SK-N-SH treated with all-trans-retinoic acid at 6 μM for 48 hours (cell line): Measurements from ENCODE around the gene KCTD1.

Experiments used
- ATAC-seq: fragments of 200-7000 bp; cut with Tn5 transposase; 3 replicates; pipeline ENCODE4 v1.9.1; 2020; ENCODE audit warnings: mild to moderate bottlenecking, moderate library complexity
- ARNTL ChIP-seq: fragments of 450-650 bp; formaldehyde crosslinking; IDR thresholded peaks from 2 replicates; pipeline ENCODE4 v1.5.0; 2020; ENCODE audit warnings: low read depth, mild to moderate bottlenecking, moderate library complexity, borderline replicate concordance
- ESRRG ChIP-seq: fragments of 250-450 bp; sonication (Bioruptor Pico); IDR thresholded peaks from 2 replicates; pipeline ENCODE4 v1.6.1; 2021; ENCODE audit warnings: mild to moderate bottlenecking
- GLIS3 ChIP-seq: fragments of 250-450 bp; sonication (Bioruptor Pico); IDR thresholded peaks from 2 replicates; pipeline ENCODE4 v1.5.0; 2020; ENCODE audit warnings: mild to moderate bottlenecking, moderate library complexity
- ISL1 ChIP-seq: fragments of 250-450 bp; sonication (Bioruptor Pico); IDR thresholded peaks from 2 replicates; pipeline ENCODE4 v2.1.2; 2022; ENCODE audit warnings: mild to moderate bottlenecking, moderate library complexity
- PPARA ChIP-seq: fragments of 250-450 bp; sonication (Bioruptor Pico); IDR thresholded peaks from 2 replicates; pipeline ENCODE4 v1.5.0; 2020; ENCODE audit warnings: mild to moderate bottlenecking, borderline replicate concordance
- RARB ChIP-seq: fragments of 250-450 bp; sonication (Bioruptor Pico); IDR thresholded peaks from 2 replicates; pipeline ENCODE4 v1.8.0; 2021; ENCODE audit warnings: mild to moderate bottlenecking, moderate library complexity
- TOX ChIP-seq: fragments of 250-450 bp; sonication (Bioruptor Pico); IDR thresholded peaks from 2 replicates; pipeline ENCODE4 v1.8.0; 2021; ENCODE audit warnings: mild to moderate bottlenecking, moderate library complexity, borderline replicate concordance
- ZC3H10 ChIP-seq: fragments of 250-450 bp; sonication (Bioruptor Pico); IDR thresholded peaks from 2 replicates; pipeline ENCODE4 v1.5.1; 2021; ENCODE audit warnings: mild to moderate bottlenecking, moderate library complexity
- ZFP30 ChIP-seq: fragments of 450-650 bp; formaldehyde crosslinking; IDR thresholded peaks from 2 replicates; pipeline ENCODE4 v1.5.0; 2022; ENCODE audit warnings: mild to moderate bottlenecking, moderate library complexity
- ZNF565 ChIP-seq: fragments of 450-650 bp; formaldehyde crosslinking; conservative IDR thresholded peaks from 2 replicates; pipeline ENCODE4 v1.5.0; 2020; ENCODE audit warnings: low read depth, mild to moderate bottlenecking, moderate library complexity
- ZNF70 ChIP-seq: fragments of 450-650 bp; formaldehyde crosslinking; IDR thresholded peaks from 2 replicates; pipeline ENCODE4 v1.5.0; 2020; ENCODE audit warnings: mild to moderate bottlenecking, moderate library complexity
- ZNF8 ChIP-seq: fragments of 450-650 bp; formaldehyde crosslinking; IDR thresholded peaks from 2 replicates; pipeline ENCODE4 v1.5.0; 2020; ENCODE audit warnings: mild to moderate bottlenecking, moderate library complexity
- TF ChIP-seq, protein P1 (sequence below): fragments of 250-450 bp; sonication (Bioruptor Pico); IDR thresholded peaks from 2 replicates; pipeline ENCODE4 v1.8.0; 2020; ENCODE audit warnings: mild to moderate bottlenecking, moderate library complexity, borderline replicate concordance
- TF ChIP-seq, protein P2 (sequence below): fragments of 250-450 bp; sonication (Bioruptor Pico); IDR thresholded peaks from 2 replicates; pipeline ENCODE4 v1.8.0; 2021; ENCODE audit warnings: low read depth, mild to moderate bottlenecking, moderate library complexity, borderline replicate concordance
- TF ChIP-seq, protein P3 (sequence below): fragments of 250-450 bp; sonication (Bioruptor Pico); IDR thresholded peaks from 2 replicates; pipeline ENCODE4 v1.5.0; 2020; ENCODE audit warnings: mild to moderate bottlenecking, moderate library complexity
- TF ChIP-seq, protein P4 (sequence below): fragments of 250-450 bp; sonication (Bioruptor Pico); IDR thresholded peaks from 2 replicates; pipeline ENCODE4 v1.5.1; 2020; ENCODE audit warnings: low read depth, mild to moderate bottlenecking, moderate library complexity
- TF ChIP-seq, protein P5 (sequence below): fragments of 250-450 bp; sonication (Bioruptor Pico); IDR thresholded peaks from 2 replicates; pipeline ENCODE4 v1.5.1; 2021; ENCODE audit warnings: mild to moderate bottlenecking, moderate library complexity

The KCTD1 gene

DNA sequence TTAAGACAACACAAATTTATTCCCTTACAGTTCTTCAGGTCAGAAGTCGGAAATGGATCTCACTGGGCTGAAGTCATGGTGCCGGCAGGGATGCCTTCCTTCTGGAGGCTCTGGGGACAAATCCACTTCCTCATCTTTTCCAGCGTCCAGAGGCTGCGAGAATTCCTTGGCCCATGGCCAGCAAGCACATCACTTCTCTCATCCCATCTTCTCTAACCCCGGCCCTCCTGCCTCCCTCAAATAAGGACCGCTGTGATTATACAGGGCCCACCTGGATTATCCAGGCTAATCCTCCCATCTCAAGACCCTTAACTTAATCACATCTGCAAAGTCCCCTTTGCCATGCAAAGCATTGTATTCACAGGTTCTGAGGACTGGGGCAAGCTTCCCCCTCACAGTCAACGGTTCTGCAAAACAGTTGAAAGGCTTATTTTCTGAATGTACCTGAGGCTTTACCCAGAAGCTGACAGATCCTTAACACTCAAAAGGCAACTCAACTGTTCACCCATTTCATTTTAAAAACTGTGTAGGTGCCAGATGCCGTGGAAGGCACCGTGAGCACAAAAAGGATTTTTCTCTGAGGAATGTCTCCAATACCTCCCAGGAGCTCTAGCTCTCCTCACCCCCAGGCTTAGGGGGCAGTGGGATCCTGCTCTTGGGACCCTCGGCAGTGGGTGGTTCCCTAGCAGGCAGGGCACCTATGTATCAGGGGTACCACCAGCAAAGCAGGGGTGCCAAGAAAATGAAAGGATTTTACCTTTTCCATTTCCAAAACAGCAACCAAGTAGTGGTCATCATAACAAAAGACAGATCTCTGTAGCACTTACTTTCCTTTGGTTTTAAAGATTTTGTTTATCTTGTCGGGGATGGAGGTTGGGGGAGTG lies 84.0 kb downstream of the KCTD1 start:
- TF ChIP-seq, protein P1, sequence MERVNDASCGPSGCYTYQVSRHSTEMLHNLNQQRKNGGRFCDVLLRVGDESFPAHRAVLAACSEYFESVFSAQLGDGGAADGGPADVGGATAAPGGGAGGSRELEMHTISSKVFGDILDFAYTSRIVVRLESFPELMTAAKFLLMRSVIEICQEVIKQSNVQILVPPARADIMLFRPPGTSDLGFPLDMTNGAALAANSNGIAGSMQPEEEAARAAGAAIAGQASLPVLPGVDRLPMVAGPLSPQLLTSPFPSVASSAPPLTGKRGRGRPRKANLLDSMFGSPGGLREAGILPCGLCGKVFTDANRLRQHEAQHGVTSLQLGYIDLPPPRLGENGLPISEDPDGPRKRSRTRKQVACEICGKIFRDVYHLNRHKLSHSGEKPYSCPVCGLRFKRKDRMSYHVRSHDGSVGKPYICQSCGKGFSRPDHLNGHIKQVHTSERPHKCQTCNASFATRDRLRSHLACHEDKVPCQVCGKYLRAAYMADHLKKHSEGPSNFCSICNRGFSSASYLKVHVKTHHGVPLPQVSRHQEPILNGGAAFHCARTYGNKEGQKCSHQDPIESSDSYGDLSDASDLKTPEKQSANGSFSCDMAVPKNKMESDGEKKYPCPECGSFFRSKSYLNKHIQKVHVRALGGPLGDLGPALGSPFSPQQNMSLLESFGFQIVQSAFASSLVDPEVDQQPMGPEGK (CRISPR knock-in tag) = no peak
- TF ChIP-seq ZNF8 = no peak
- TF ChIP-seq, protein P2, sequence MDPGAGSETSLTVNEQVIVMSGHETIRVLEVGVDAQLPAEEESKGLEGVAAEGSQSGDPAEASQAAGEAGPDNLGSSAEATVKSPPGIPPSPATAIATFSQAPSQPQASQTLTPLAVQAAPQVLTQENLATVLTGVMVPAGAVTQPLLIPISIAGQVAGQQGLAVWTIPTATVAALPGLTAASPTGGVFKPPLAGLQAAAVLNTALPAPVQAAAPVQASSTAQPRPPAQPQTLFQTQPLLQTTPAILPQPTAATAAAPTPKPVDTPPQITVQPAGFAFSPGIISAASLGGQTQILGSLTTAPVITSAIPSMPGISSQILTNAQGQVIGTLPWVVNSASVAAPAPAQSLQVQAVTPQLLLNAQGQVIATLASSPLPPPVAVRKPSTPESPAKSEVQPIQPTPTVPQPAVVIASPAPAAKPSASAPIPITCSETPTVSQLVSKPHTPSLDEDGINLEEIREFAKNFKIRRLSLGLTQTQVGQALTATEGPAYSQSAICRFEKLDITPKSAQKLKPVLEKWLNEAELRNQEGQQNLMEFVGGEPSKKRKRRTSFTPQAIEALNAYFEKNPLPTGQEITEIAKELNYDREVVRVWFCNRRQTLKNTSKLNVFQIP (CRISPR knock-in tag) = no peak
- ATAC-seq = no peak

DNA sequence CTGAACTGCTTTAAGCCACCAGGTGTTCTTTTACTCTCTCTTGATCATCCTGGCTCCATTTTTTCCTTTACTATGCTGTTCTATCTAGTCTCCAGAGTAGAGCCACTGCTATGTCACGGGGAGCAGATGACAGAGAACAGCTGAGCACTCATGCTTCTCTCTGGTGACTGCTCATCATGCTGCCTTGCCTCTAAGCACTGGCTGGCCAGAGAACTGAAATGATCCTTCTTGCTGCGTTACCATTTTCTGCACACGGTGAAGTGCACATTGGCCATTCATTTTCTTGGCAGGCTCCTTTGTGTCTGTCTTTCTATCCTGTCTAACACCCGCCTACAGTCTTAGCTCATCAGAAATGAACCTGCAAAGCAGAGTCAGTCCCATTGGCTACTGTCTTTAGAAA lies 86.0 kb downstream of the KCTD1 start:
- no peak for ATAC-seq
- TF ChIP-seq ARNTL = no peak
- TF ChIP-seq, protein P3, sequence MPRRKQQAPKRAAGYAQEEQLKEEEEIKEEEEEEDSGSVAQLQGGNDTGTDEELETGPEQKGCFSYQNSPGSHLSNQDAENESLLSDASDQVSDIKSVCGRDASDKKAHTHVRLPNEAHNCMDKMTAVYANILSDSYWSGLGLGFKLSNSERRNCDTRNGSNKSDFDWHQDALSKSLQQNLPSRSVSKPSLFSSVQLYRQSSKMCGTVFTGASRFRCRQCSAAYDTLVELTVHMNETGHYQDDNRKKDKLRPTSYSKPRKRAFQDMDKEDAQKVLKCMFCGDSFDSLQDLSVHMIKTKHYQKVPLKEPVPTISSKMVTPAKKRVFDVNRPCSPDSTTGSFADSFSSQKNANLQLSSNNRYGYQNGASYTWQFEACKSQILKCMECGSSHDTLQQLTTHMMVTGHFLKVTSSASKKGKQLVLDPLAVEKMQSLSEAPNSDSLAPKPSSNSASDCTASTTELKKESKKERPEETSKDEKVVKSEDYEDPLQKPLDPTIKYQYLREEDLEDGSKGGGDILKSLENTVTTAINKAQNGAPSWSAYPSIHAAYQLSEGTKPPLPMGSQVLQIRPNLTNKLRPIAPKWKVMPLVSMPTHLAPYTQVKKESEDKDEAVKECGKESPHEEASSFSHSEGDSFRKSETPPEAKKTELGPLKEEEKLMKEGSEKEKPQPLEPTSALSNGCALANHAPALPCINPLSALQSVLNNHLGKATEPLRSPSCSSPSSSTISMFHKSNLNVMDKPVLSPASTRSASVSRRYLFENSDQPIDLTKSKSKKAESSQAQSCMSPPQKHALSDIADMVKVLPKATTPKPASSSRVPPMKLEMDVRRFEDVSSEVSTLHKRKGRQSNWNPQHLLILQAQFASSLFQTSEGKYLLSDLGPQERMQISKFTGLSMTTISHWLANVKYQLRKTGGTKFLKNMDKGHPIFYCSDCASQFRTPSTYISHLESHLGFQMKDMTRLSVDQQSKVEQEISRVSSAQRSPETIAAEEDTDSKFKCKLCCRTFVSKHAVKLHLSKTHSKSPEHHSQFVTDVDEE (CRISPR knock-in tag) = no peak
- TF ChIP-seq TOX (CRISPR knock-in tag) = no peak
- TF ChIP-seq GLIS3 (CRISPR knock-in tag) = no peak

DNA sequence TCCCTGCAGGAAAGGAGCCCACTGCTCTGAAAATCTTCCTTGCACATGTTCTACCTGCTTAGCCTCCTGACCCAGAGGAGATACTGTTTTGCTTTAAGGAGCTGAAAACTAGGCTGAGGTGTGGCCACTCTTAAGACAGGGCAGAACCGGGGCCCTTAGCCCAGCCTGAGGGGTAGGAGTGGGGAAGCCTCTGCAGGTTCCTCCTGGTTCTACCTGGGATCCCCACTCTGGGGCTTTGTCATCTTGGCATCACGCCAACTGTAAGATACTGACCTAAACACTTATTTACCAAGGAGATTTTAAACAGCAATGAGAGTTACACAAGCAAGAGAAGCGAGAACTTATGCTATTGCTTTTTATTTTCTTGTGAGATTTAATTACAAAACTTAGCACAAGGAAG lies 86.9 kb downstream of the KCTD1 start:
- no peak; the same call in 1 of the 3 replicates for ATAC-seq
- TF ChIP-seq, protein P4, sequence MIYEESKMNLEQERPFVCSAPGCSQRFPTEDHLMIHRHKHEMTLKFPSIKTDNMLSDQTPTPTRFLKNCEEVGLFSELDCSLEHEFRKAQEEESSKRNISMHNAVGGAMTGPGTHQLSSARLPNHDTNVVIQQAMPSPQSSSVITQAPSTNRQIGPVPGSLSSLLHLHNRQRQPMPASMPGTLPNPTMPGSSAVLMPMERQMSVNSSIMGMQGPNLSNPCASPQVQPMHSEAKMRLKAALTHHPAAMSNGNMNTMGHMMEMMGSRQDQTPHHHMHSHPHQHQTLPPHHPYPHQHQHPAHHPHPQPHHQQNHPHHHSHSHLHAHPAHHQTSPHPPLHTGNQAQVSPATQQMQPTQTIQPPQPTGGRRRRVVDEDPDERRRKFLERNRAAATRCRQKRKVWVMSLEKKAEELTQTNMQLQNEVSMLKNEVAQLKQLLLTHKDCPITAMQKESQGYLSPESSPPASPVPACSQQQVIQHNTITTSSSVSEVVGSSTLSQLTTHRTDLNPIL (CRISPR knock-in tag) = no peak
- TF ChIP-seq, protein P2 (CRISPR knock-in tag) = no peak
- TF ChIP-seq, protein P1 (CRISPR knock-in tag) = no peak
- TF ChIP-seq ARNTL (no peak), ZC3H10 (CRISPR knock-in tag) (no peak), ZNF565 (no peak), ISL1 (CRISPR knock-in tag) (no peak), ZFP30 (no peak)

DNA sequence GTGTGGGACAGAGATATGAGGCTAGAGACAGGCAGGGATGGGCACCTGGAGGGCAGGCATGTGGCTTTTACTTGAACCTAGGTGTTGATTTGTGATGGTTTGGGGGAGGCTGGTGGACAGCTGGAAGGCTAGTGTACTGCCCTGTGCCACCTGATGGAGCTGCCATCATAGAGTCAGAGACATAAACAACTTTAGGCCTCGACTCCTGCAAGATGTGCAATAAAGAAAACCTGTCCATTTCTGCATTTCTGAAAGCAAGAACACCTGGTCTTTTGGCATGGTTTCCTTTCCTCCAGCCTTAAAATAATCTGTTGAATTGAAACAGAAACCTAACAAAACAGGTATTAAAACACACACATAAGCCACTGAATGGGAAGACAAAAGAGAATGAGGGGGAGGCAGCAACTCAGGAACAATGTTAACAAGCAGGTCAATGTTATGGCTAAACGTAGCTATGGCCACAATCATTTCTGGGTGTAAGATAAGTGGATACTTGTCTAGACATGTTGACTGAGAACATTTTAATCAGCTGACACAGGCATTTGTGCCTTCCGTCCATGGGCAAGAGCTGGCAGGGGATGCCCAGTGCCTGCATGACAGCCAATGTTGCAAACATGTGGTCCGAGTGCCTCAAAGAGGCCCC lies 87.8 kb downstream of the KCTD1 start:
- ATAC-seq = no peak; the same call in 1 of the 3 replicates
- no peak for TF ChIP-seq PPARA
- no peak for TF ChIP-seq ZNF565
- TF ChIP-seq, protein P5, sequence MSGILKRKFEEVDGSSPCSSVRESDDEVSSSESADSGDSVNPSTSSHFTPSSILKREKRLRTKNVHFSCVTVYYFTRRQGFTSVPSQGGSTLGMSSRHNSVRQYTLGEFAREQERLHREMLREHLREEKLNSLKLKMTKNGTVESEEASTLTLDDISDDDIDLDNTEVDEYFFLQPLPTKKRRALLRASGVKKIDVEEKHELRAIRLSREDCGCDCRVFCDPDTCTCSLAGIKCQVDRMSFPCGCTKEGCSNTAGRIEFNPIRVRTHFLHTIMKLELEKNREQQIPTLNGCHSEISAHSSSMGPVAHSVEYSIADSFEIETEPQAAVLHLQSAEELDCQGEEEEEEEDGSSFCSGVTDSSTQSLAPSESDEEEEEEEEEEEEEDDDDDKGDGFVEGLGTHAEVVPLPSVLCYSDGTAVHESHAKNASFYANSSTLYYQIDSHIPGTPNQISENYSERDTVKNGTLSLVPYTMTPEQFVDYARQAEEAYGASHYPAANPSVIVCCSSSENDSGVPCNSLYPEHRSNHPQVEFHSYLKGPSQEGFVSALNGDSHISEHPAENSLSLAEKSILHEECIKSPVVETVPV (CRISPR knock-in tag) = no peak
- no peak for TF ChIP-seq ESRRG (CRISPR knock-in tag)
- TF ChIP-seq, protein P3 (CRISPR knock-in tag) = no peak
- TF ChIP-seq ZNF70 (CRISPR knock-in tag) = no peak
- TF ChIP-seq RARB (CRISPR knock-in tag) = no peak
